C1 segment of cervical spinal cord (tissue), 14 donors: ENCODE results near the gene ACKR3.

ENCODE experiments used
- DNase-seq, 14 donors: peaks; one replicate each; lab custom pipeline; 2025; lab: John Stamatoyannopoulos, UW

Gene ACKR3

DNA sequence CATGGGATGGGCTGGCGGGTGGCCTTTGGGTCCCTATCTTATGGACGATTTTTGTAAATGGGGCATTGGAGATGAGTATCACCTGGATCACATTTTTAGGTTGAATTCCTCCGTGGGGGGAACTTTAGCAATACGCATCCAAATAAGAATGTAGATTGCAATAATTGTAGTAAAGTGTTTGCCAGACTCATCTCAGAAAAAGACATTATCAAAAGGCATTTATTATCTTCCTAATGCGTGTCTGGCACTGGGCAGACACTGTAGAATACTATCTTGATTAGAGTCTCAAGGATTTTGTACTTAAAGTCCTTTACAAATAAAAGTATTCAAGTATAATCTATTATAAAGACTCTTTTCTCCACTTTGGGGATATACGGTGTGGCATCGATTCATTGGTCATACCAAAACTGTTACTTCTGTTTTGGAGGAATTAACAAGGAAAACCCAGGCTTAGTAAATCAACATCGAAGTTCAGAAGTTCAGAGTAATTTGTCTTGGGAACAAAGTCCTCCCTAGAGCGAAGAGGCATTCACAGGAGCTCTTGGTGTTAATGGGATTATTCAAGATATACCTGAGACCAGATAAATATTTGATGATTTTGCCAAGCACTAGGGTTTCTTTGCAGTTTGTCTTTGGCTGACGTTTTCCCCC lies 578 bp upstream of the ACKR3 start:
- DNase-seq = no peak

DNA sequence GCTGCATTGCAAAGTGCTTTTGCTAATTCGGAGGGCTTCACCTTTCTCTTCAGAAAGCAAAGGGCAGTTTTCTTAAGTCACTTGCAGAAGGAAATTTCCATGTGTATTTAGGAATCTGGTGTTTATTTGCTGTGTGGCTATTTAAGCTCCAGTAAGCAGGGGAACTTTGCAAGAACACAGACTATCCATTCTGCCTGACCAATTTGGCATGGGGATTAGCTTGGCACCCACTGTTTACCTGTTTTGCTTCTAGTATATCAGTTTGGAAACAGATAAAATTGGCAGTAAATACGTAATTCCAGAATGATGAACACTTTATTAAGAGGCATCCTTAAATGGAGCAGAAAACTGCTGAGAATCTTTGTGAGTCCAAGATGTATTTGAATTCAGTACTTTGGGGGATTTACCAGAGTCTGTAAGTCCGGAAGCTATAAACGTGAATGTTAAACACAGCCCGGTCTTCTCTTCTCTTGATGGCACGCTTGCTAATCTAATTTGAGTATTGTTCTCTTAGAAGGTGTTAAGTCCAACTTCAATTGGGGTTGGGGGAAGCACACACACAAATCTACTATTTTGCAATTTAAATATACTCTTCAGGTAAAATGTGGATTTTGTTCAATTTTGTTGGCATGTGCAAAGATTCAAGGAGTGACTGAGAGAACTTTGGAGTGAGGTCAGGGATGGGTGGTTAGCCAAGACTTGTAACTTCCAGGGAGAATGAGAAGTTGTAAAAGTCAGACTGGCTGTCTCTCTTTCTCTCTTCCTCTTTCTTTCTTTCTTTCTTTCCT lies 650 bp downstream of the ACKR3 start:
- no peak for DNase-seq

DNA sequence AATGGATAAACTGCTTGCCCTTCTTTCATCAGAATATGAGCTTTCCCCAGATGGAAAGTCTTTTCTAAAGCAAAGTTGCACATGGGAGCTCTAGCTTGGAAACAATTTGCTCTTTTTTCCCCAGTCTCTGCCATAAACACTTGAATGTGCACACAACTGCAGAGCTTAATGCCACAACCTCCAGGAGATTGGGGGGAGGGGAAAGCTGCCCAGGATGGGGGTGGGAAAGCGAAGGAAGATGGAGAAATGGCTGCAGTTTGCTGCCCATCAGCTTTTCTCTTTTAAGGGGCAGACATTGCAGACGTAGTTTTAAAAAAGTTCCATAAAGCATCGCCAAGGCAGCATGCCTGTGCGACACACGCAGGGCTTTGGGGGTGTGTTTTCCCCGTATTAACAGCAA lies 1.5 kb downstream of the ACKR3 start:
- DNase-seq = no peak

DNA sequence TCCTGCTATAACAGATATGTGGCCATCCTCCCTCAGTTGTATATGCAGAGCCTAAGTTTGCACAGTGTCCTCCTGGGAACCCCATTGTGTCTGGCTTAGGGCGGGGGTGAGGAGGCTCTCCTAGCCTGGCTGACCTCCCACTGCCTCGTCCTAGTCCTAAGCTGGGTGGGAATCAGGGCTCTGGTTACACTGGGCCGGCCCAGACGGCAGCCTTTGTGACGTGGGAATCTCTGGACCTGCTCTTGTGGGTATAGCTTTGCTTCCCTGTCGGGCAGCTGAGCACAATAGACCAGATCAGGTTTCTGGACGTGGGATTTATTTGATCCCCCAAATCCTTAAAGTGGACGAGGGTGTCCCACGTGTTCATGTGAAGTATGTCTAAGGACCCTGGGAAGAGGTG lies 2.9 kb downstream of the ACKR3 start:
- no peak for DNase-seq

DNA sequence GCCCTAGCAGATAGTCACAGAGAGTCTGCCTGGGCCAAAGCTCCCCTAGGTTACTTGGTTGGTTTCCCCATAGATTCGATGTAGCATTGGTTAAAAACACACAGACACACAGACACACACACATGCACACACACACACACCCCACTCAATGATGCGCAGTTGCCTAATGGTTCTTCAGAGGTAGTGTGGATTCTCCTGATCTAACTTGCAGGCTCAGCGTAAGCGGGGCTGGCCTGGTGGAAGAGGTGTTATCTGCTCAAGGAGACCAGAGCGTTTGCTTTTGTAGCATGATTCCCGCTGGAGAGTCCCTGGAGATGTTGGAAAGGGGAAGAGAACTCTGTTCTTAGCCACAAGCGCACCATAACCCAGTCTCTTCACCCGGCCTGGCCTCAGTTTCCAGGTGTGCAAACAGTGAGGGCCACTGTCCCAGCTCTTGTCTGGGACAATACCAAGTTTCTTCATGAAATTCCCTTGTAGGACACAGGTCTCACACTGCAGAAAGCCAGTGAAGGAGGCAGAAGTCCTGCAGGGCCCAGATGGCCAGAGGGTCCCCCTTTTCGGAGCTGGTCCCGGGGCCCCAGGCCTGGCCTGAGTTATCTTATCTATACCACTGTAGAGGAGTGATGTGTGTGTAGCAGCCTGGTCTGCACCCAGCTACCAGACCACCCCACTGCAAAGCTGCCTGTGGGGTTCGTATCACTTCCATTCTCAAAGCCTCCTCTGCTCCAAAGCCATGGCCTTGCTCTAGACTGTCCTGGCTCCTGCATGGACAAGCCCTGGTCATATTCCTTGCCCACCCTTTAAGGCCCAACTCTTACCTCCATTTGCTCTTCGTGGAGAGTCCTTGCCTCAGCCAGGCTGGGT lies 3.7 kb downstream of the ACKR3 start:
- DNase-seq = no peak

DNA sequence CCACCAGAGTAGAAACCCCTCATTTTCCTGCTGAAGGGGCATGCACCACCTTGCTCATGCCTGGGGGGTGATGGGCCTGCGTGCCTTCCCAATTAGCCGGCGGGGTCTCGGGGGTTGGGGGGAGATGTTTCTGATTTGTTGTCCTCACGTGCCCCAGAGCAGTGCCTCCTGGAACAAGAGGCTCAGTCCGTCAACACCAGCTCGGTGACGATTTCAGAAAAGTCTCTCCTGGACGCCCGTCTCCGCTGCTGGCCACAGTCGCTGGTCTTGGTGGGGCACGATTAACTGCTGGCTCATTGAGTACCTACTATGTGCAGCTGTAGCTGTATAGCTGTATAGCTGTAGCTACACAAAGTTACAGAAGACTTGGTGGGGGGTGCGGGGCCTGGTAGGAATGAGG lies 4.4 kb downstream of the ACKR3 start:
- DNase-seq = no peak

DNA sequence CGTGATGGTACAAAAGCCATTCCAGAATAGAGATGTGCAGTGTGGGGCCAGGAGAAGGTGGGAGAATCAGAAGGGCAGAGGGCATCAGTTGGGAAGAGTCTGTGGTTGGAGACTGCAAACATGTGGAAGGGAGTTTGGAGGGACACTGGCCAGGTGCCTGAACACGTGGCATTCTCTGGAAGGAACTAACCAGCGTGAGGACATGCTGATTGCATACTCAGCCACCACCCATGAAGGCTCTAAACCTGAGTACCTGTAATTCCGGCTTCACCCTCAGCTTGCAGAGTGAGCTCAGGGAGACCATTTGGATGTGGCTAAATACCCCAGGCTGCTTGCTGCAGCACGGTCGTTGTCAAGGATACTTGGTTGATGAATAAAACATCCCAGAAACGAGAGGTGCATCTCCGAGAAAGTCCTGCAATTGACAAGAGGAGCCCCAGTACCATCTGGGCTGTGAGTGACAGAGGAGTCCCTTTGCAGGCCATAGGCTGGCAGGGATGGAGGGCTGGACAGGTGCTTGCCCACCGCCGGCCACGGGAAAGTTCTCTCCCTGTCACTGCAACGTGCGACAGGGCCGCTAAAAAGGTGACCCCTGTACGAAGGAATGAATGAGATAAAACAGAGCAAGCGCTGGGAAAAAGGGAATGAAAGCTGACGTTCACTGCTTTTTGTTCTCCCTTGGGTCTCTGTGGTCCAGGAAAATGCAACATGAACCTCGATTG lies 5.0 kb downstream of the ACKR3 start:
- DNase-seq = peak in 1 of 14 donors; percentile 19

- DNase-seq = no peak
Measured at GRCh38 chr2:236575510-236575909, 5.9 kb downstream of the ACKR3 start.

DNA sequence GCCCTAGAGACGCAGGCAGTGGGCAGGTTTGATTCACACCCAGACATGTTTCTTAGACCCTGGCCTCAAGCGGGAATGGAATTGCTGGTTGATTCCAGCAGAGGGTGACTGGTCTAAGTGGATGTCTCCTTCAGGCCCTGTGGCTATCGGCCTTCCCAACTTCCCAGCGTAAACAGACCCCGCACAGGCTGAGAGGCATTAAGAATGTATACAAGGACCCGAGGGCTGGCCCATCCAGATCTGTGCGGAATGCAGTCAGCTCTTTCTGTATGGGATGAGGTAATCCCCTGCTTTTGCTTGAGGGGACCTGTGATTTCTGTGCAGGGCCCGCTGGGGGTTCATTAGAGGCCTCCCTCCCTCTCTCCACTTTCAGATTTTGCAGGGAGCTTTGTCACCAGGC lies 6.5 kb downstream of the ACKR3 start:
- DNase-seq = peak in 1 of 14 donors; percentile 5

- DNase-seq = no peak
Measured at GRCh38 chr2:236576953-236577352, 7.3 kb downstream of the ACKR3 start.

GRCh38 chr2:236577481-236578410 lies 8.1 kb downstream of the ACKR3 start:
- peak in 8 of 14 donors; percentile 30 to 66 (median 57) for DNase-seq

- no peak for DNase-seq
Measured at GRCh38 chr2:236578411-236578846, 8.8 kb downstream of the ACKR3 start.

GRCh38 chr2:236579048-236579745 lies 9.6 kb downstream of the ACKR3 start:
- no peak for DNase-seq

DNA sequence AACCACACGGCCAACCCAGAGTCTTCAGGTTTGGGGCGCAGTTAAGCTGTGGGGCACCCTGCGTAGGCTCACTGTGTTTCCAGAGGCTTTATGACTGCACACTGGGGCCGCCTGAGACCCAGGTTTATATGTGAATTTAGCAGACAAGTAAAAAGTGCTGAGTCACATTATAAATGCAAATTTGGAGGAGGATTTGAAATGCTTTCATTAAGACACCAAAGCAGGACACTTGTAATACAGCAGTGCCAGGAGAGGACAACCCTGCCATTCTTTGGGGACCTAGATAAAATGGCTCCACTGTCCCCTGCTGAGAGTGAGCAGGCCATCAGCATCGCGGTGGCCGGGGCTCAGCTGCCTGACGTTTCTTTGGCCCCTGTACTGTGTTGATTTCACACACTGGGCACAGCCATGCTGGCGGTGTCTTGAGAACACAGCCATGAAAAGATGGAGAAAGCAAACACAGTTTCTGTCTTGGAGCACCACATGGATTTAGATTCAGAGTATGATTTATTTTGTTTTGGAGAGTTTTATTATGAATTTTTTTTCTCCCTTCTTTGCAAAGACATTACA lies 10.2 kb downstream of the ACKR3 start:
- DNase-seq = peak in 7 of 14 donors; percentile 10 to 67 (median 58)

DNA sequence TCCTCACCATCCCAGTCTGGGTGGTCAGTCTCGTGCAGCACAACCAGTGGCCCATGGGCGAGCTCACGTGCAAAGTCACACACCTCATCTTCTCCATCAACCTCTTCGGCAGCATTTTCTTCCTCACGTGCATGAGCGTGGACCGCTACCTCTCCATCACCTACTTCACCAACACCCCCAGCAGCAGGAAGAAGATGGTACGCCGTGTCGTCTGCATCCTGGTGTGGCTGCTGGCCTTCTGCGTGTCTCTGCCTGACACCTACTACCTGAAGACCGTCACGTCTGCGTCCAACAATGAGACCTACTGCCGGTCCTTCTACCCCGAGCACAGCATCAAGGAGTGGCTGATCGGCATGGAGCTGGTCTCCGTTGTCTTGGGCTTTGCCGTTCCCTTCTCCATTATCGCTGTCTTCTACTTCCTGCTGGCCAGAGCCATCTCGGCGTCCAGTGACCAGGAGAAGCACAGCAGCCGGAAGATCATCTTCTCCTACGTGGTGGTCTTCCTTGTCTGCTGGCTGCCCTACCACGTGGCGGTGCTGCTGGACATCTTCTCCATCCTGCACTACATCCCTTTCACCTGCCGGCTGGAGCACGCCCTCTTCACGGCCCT lies 11.2 kb downstream of the ACKR3 start:
- DNase-seq = no peak

DNA sequence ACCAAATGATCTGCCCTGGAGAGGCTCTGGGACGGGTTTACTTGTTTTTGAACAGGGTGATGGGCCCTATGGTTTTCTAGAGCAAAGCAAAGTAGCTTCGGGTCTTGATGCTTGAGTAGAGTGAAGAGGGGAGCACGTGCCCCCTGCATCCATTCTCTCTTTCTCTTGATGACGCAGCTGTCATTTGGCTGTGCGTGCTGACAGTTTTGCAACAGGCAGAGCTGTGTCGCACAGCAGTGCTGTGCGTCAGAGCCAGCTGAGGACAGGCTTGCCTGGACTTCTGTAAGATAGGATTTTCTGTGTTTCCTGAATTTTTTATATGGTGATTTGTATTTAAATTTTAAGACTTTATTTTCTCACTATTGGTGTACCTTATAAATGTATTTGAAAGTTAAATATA lies 11.9 kb downstream of the ACKR3 start:
- DNase-seq = no peak

- DNase-seq = no peak
Measured at GRCh38 chr2:236582968-236583367, 13.3 kb downstream of the ACKR3 start.

- DNase-seq = no peak
Measured at GRCh38 chr2:236583621-236584203, 14.1 kb downstream of the ACKR3 start.
